ENCODE measurements around the gene ADD2.

ADD2 gene

DNA sequence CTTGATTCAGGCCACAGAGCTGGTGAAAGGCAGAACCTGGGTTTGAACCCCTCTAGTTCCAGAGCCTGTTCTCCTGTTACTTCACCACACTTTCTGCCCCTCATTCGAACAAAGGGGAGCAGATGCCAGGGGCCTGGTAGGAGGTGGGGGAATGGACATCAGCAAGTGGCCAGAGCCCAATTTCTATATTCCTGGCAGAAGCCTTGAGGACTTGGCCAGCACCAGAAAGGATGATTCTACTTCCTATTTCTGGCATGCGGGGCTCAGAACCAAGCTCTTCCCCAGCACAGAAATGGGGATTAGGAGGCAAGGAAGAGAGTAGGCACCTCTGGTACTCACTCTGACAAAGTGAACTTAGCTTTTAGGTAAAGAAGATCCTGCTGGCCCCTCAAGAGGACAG, 49.3 kb downstream of the ADD2 start:
- DNase-seq (ENCODE audit: low read depth in 2 of 2): no peak

DNA sequence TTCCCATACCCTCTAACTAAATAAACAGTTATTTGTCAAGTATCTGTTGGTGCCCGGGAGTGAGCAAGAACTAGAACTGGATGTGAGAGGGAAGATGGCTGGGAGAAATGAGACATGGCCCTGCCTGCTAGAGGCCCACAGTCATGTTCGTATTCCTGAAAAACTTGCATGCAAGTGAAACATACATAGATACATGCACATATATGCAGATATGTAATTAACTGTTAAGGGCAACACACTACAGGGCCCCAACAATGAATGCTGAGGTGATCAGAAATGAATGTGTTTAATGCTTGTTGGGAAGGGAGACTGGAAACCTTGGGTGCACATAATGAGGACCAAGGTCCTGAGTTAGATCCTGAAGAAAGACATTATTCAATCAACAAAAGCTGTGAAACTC, 49.8 kb downstream of the ADD2 start:
- no peak for DNase-seq (ENCODE audit: low read depth in 2 of 2)

DNA sequence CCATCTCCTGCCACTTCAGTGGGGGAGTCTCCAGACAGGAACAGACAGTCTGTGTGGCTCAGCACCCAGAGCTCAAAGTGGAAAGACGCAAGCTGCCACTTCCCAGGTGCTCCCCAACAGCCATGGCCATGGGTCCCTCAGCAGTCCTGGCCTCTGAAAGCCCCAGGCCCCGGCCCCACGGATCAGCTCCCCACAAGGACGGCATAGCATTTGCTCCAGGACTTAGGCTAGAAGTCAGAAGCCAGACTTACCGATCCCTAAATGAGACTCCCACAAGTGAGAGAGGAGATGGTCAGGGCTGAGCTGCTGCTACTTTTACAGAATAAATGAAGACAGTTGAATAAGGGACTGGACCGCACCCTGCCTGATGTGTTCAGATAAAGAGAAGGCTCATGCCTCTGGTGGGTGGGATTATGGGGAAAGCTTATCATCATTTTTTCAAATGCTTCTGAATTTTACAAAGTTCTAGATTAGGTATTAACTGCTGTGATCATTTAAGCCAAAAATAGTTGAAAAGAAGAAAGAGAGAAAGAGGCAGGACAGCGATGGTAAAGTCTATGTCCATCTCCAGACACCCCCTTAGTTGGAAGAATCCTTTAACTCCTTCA, 50.5 kb downstream of the ADD2 start:
- DNase-seq (ENCODE audit: low read depth in 2 of 2): no peak

DNA sequence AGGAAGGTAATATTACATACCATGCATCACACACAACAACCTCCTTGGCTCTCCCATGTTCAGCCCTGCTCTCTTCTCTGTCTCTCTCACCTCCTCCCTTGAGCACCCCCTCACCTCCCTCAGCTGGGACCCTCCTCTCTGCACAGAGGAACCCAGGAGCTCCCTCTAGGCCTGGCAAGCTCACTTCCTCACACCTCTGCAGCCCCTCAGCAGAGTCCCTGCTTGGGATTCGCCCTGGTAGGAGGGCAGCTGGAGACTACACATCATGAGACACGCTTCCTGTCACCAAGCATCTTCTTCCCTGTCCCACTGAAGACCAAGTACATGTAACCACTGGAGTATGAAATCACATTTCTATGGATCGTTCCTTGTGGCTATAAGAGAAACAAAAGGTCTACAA, 51.0 kb downstream of the ADD2 start:
- no peak for DNase-seq (ENCODE audit: low read depth in 2 of 2)

DNA sequence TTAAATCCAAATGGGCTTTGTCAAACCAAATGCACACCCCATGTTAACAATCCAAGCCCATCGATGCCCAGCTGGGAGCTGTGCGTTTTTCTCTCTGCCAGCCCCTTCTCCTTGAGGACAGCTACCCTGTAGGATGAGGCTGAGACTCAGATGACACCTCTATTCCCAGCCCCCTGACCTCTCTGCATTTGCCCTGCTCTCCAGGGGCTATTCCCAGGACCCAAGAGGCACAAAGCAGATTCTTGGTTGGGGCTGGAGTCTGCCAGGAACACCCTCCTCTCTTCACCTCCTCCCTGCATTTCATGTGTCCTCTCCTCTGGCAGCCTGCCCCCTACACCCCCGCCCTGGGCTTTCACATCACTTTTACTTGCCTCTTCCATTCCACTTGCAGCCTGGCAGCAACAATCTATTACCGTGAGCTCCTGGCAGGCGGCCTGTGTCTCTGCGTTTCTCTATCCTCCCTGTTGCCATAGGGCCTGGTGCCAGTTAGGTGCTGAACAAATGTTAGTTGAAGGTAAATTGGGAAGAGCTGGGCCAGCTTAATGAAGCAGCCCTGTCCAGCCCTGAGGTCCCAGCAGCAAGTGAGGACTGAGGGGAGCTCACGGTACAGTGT, 51.8 kb downstream of the ADD2 start:
- no peak for DNase-seq (ENCODE audit: low read depth in 2 of 2)

DNA sequence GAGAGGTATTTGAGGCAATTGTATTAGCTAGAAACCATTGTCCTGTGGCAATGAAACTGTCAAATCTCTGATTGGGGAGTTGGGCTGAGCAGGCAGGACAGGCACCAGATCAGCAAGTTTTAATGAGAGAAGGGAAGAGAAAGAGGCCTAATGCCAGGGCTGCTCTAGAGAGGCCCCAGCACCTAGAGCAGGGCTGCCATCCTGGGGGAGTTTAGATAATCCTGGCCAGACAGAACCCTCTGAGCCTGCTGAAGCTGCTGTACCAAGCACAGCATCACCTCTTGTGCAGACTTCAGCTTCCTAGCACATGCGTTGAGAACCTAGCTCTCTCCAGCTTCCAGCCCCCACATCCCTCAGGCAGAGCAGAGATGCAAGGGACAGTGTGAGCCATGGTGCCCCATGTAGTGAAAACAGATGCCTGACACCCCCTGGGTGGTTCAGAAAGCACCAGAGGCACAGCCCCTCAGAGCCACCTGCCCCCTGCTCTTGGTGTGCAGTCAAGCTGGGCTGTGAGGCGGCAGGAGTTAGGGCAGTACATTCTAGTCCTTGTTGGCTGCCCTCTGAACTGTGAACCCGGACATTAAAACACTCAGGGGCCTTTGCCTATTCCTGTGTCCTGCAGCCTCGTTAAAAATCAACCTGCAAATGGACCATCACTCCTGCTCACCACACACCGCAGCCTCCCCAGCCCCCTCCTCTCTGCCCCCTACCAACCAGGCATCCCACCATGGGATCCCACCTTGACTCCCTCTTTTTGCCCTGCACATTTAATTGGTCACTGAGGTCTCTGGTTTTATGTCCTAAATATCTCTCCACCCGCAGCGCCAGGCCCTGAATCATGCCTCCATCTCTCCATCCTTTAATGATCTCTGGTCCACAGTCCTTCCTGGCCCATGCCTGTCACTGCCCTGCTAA, 52.7 kb downstream of the ADD2 start:
- DNase-seq (ENCODE audit: low read depth in 2 of 2): no peak

DNA sequence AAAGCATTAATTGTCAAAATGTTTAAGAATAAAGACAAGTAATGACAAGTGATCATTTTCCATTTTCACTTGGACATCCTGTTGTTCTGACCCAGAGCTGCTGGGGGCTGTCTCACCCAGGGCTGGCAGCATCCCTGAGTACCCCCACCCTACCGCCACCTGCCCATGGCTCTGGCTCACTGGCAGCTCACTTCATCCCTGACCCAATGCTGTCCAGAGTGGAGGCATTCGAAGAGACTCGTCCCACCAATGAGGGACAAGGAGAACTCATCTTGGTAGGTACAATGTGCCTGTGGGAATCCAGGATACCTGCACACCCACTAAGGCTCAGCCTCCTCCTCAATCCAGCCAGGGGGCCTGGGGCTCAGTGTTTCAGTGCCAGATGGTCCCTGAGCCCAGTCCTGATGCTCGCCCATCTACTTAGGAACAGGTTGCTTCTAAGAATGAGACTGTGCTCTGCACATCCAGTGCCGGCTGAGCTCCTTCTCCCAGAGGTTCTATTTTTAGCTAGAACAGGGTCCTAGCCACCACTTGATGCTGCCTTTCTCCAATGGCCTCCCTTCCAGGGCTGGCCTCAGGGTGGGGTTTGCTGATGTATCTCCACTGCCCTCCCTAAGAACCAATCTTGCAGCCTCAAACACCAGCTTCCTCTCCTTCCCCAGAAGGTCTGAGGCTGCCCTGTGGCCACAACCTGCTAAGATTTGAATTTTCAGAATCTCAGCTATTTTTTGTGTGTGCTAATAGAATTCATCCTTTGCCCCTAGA, 53.7 kb downstream of the ADD2 start:
- no peak for DNase-seq (ENCODE audit: low read depth in 2 of 2)

DNA sequence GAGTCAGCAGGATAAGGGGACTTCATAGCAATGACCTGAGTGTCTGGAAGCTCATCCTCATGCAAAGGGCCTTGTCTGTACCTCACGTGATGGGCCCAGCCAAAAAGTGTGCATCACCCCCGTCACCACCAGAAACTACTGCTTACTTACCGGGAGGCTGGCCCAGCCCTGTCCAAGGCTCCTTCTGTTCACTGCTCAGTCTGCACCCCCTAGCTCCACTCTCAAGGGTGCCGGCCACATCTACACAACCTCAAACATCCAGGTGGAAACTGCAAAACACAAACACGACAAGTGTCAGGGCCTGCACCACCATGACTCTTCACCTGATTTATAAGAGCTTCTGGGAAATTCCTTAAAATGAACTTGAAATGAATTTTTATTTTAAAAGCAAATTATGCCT, 55.1 kb downstream of the ADD2 start:
- DNase-seq (ENCODE audit: low read depth in 2 of 2): no peak

DNA sequence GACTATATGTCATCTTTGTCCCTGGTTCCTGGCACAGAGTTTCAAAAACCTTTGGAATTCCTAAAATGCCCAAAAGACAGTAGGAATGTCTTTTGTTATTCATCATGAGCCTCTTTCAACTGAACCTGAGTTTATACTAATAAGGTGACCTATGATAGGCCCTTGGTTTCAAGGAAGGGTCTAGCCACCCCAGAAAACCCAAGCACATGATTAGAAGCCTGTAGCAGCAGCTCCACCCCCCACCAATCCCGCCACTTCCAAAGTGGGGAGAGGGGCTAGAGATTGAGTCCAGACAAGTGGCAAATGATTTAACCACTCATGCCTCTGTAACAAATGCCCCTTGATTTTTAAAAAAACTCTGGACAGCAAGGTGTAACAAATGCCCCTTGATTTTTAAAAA, 56.8 kb downstream of the ADD2 start:
- no peak for DNase-seq (ENCODE audit: low read depth in 2 of 2)

DNA sequence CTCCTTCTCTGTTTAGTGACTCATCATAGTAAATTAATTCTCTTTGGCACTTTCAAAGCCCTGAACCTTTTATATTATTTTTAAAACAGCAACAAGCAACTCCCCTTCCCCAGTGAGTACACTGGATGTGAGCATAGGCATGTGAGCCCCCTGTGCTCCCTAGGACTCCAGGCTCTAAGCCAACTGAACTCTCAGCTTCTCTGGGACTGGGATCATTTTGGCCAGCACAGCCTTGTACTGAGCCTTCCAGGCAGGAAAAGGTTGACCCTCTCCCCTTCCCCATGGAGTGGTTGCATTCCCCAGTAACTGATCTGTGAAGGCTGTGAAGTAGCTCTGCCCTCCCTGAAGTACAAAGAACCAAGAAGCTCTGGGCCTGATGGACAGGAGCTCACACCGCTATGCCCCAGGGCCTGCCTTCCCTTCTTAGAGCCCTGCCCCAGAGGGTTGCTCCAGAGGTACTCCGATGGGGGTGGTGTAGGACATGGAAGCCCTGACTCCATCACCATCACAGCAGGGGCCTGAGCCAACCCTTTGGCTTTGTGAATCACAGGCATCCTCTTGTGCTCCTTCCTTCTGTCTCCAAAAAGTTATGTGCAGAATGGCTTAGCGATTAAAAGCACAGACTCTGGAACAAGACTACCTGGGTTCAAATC, 57.8 kb downstream of the ADD2 start:
- no peak for DNase-seq (ENCODE audit: low read depth in 2 of 2)

DNA sequence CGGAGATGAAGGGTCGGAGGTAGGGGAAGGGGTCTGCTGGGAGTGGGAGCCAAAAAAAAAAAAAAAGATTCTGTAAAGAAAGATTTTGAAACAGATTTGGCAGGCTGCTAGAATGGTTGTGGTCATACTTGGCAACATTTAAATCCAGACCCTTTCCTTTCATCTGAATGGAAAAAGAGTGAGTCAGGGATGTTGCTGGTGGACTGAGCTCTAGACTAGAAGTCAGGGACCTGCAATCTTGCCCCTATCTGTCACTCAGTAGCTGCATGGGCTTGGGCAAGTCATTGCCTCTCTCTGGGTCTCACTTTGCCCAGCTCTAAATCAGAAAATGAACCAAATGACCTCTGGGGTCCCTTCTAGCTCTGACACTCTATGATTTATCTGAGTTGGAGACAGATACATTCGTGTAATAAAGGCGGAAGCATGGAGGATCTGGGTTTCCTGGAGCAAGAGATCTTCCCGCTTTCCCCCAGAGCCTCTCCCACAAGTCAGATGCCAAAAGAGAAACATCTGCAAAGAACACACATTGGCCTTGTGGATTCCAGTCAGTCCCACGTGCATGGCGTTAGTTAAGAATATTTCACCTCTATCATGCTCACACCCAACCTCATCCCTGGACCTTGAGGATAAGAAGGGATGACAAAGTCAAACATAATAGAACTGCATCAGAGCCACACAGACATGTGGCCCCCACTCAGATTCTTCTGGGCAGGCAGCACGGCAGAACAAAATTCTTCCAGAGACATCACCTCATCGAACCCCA, 58.5 kb downstream of the ADD2 start:
- DNase-seq (ENCODE audit: low read depth in 2 of 2): no peak

DNA sequence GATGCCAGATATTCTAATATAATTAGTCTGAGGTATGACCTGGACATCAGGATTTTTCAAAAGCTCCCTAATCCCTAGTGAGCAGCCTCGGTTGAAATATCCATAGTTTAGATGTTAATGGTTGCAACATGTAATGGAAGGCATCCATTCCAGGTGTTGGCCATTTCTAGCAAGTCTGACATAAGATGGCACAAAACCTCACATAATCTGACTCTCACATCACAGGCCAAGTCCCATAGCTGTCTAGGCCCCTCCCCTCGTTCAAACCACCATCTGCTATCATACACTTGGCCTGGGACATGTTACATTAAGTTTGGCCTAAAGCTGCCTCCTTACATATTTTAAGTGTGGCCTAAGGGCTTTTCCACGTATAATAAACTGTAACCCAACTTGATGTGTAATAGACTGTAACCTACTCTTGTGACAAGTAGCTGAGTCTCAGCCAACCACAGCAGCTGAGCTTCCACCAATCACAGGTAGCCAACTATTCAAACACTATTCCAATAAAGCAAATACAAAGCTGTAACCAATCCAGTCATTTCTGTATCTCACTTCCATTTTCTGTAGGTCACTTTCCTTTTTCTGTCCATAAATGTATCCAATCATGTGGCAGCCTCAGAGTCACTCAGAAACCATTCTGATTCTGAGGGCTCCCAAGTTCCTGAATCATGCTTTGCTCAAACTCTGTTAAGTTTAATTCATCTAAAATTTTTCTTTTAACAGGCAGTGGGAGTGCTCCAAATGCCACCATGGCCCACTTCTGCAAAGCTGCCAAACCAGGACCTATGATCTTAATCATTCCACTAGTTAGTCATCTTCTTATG, 59.4 kb downstream of the ADD2 start:
- DNase-seq (ENCODE audit: low read depth in 2 of 2): no peak

DNA sequence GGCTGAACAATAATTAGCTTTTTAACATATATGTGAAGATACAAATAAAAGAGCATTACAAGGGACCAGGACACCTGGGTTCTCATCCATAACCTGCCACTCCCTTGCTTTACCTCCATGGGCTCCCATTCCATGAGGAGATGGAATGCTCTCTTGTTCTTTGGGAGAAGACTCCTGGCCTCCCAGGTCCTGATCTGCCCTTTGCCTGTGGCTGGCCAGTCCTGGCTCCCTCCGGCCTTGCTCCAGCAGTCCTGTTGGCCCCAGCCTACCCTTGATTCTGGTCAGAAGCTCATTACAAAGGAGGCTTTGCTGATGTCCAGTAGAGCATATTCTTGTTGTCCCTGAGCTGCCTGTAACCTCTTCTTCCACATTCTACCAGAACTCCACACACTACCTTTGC, 60.3 kb downstream of the ADD2 start:
- no peak for DNase-seq (ENCODE audit: low read depth in 2 of 2)

DNA sequence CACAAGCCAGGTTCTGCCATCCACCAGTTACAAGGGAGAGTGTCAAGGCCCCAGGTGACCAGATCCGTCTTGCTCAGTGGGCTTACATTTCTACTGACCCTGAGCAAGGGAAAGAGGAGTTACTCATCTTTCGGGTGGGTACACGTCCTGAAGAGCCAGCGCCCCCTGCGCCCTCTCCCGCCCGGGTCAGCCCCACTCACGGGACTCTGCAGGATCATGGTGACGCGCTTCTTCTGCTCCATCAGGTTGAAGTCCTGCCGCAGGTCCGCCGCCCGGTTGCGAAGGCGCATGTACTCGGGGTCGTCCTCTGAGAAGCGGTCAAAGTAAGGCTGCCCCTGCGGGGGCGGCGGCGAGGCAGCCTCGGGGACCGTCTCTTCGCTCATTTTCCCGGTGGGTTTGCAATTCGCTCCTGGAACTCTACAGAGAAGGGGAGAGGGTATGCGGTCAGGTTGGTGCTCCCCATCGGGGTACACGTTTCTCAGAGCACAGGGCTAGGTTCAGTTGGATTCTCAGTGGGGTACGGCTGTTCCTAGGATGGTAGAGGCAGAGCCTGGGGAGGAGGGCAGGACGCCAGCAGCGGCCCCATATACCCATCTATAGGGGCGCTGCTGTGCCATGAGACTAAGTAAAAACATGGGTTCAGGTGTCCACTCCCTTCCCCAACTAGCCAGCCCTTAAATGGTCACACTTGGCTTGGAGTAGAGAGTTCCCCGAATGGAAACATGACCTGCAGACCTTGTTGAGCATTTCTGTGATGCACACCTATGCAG, 61.8 kb downstream of the ADD2 start:
- DNase-seq (ENCODE audit: low read depth in 2 of 2): no peak

DNA sequence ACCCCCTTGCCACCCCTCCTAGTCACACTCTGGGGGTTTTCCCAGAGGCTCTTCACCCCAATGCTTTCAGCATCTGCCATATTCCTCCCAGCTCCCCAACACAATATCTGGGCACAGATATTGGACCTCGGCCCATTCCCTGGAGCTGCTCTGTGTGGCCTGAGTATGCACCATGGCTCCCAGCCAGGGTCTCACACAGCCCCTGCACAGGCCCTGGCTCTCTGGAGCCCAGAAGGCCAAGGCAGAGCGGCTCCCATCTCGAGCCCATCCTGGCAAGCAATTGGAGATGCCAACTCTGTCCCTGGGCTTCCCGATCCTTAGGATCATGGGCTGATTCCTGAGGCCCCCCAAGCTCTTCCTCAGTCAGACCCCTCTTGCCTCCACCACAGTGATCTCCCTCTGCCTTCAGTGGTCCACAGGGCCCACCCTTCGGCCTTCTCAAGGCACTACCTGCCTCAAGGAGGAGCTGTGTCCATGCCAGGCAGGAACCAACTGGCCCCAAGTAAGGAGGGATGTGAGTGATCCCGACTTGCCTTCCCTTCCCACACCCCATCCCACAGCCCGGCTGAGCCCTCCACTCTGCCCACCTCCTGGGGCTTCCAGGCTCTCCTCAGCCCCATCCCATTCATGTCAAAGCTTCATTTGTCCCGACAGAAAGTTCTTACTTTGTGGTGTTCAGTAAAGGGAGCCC, 62.7 kb downstream of the ADD2 start:
- DNase-seq (ENCODE audit: low read depth in 2 of 2): no peak

DNA sequence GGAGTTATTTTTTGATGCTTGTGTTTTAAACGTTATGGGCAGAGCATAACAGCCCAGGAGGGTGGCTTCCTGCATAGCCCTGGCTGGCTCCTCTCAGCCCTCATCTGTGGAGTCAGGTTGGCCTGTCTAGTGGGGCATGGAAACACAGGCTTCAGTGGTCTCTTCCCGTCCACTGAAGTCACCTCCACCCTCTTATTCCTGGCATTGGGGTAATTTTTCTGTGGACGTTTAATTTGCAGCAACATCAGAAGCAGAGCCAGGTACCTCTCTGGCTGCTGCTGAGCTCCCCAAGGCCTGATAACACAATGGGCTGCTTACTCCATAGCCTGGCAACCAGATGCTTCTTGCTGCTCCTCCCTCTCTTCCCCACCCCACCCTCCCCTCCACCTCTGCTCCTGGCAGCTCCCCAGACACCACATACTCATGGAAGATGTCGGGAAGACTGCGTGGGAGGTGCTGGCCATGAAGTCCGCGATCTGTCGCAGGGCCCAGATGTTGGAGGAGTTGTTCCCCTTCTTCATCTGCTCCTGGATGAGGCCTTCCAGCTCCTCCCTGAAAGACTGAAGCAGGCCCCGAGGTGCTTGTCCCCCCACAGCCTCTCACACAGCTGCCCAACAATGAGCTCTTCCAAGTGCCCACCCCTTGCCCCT, 64.0 kb downstream of the ADD2 start:
- DNase-seq (ENCODE audit: low read depth in 2 of 2): no peak

DNA sequence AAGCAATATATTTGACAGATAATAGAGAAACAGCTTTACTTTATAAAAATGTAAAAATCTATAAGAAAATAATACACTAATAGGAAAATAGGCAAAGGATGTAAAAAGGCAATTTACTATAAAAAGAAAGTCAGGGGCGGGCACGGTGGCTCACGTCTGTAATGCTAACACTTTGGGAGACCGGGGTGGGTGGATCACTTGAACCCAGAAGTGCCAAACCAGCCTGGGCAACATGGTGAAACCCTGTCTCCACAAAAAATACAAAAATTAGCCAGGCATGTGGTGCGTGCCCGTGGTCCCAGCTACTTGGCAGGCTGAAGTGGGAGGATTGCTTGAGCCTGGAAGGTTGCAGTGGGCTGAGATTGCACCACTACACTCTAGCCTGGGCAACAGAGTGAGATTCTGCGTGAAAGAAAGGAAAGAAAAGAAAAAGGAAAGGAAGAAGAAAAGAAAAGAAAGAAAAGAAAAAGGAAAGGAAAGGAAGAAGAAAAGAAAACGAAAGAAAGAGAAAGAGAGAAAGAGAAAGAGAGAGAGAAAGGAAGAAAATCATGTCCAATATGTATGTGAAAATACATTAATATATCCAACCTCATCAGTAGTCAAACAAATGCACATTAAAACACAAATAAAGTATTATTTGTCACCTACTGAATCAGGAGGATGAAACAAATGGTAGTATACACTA, 65.1 kb downstream of the ADD2 start:
- no peak for DNase-seq (ENCODE audit: low read depth in 2 of 2)

DNA sequence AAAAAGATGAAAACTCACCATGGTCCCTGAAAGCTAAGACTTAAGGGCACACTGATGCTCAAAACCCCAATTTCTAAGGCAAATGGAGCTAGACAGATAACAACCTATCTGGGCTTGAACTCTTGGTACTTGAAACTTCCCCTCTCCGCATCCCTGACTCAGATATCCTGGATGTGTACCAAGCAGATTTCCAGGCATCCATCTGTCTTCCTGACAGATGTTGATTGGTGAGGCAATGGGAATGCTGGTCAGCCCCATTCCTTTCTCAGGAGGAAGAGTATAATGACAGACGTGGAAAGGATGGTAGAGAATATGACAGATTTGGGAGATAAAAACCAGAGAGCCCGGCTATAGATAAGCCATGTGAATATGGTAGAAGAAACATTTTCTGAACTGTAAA, 69.2 kb downstream of the ADD2 start:
- no peak for DNase-seq (ENCODE audit: low read depth in 2 of 2)

All from stimulated activated CD8-positive, alpha-beta memory T cell treated with anti-CD3 and anti-CD28 coated beads, Interleukin-2, amount 100 ng/mL, for 1 hour (primary cell).